ENCODE measurements around the gene B4GALT3. TPM values are rescaled to one million over a fixed set of nuclear protein-coding genes. Genes with fewer than 3 reads are reported as not detected.
"Not testable (repeated sequence)": the region's sequence is repeated elsewhere in the genome, so short reads cannot be mapped to it uniquely, and the experiment has no call there.

B4GALT3 gene
- total RNA-seq, 6 donors from 2014 or later, result 12.3 to 37.1 (median 27.2) TPM

GRCh38 chr1:161225178-161225533 is 47.8 kb upstream of the B4GALT3 start:
- TF ChIP-seq POLR2AphosphoS5 (IDR thresholded peaks at IDR 0.05) (no peak), EP300 (IDR thresholded peaks at IDR 0.05) (peak in 1 of 4 donors; percentile 13), CTCF (IDR thresholded peaks at IDR 0.05) (no peak), POLR2A (IDR thresholded peaks at IDR 0.05) (no peak)
- WGBS, 2 donors, result 74 to 77% methylated on average over 7 of the region's 7 CpGs
- Histone ChIP-seq H3K9me3 (no peaks in the 10 kb centered on the region), H3K27ac (peak overlapping the region in 3 of 4 donors; percentile 36 to 76 (median 54)), H3K36me3 (peaks cover 4 to 22% (median 22%) of the 10 kb centered on the region in 4 donors), H3K27me3 (no peaks in the 10 kb centered on the region), H3K4me1 (peaks cover 13 to 29% (median 26%) of the 10 kb centered on the region in 4 donors), H3K4me3 (no peak overlapping the region)
- ATAC-seq (ENCODE audit: low FRiP score in 2 of 2), result peak in 1 of 2 donors; percentile 1
- no peak for DNase-seq

GRCh38 chr1:161224695-161225087 is 47.4 kb upstream of the B4GALT3 start:
- DNase-seq; H3K9me3 ChIP-seq; H3K4me3 ChIP-seq; ATAC-seq (ENCODE audit: low FRiP score in 2 of 2); H3K27ac ChIP-seq; H3K27me3 ChIP-seq: not testable (repeated sequence)
- Histone ChIP-seq H3K4me1 (peaks cover 13 to 29% (median 26%) of the 10 kb centered on the region in 4 donors), H3K36me3 (peaks cover 4 to 18% (median 17%) of the 10 kb centered on the region in 4 donors)
- WGBS, 2 donors, result 89% methylated on average over 10 to 13 of the region's 13 CpGs

- ATAC-seq (ENCODE audit: low FRiP score in 2 of 2) (no peak), DNase-seq (no peak)
- Histone ChIP-seq H3K27ac (no peak overlapping the region), H3K9me3 (no peaks in the 10 kb centered on the region), H3K36me3 (peaks cover 4 to 11% (median 10%) of the 10 kb centered on the region in 4 donors), H3K4me3 (no peak overlapping the region), H3K4me1 (peaks cover 13 to 29% (median 26%) of the 10 kb centered on the region in 4 donors), H3K27me3 (no peaks in the 10 kb centered on the region)
- TF ChIP-seq EP300 (IDR thresholded peaks at IDR 0.05), result no peak
- TF ChIP-seq POLR2AphosphoS5 (IDR thresholded peaks at IDR 0.05), result no peak
- TF ChIP-seq CTCF (IDR thresholded peaks at IDR 0.05), result no peak
- no peak for TF ChIP-seq POLR2A (IDR thresholded peaks at IDR 0.05)
- WGBS, 2 donors, result 86 to 89% methylated on average over 7 of the region's 7 CpGs
Measured at GRCh38 chr1:161223805-161224694, 46.7 kb upstream of the B4GALT3 start.

- TF ChIP-seq POLR2AphosphoS5 (IDR thresholded peaks at IDR 0.05) (no peak), POLR2A (IDR thresholded peaks at IDR 0.05) (no peak), EP300 (IDR thresholded peaks at IDR 0.05) (no peak), CTCF (IDR thresholded peaks at IDR 0.05) (no peak)
- H3K36me3 ChIP-seq, result peaks cover 0 to 4% (median 0%) of the 10 kb centered on the region in 4 donors
- H3K9me3 ChIP-seq, result no peaks in the 10 kb centered on the region
- H3K27me3 ChIP-seq, result no peaks in the 10 kb centered on the region
- H3K4me1 ChIP-seq, result peaks cover 18 to 27% (median 21%) of the 10 kb centered on the region in 4 donors
- H3K27ac ChIP-seq, result no peak overlapping the region
- ATAC-seq (ENCODE audit: low FRiP score in 2 of 2) (no peak), DNase-seq (no peak)
- no peak overlapping the region for H3K4me3 ChIP-seq
- WGBS, 2 donors, result 76 to 81% methylated on average over 6 of the region's 6 CpGs
Measured at GRCh38 chr1:161222175-161223019, 45.1 kb upstream of the B4GALT3 start.

GRCh38 chr1:161220002-161220401 is 42.7 kb upstream of the B4GALT3 start:
- peaks cover 5 to 8% (median 6%) of the 10 kb centered on the region in 4 donors for H3K4me1 ChIP-seq
- no peak overlapping the region for H3K27ac ChIP-seq
- no peak overlapping the region for H3K4me3 ChIP-seq
- WGBS, 2 donors, result 76 to 86% methylated on average over 5 of the region's 5 CpGs
- ATAC-seq (ENCODE audit: low FRiP score in 2 of 2), result no peak
- no peak for DNase-seq
- peaks cover 0 to 4% (median 2%) of the 10 kb centered on the region in 4 donors for H3K36me3 ChIP-seq
- H3K27me3 ChIP-seq, result no peaks in the 10 kb centered on the region
- no peak for TF ChIP-seq EP300 (IDR thresholded peaks at IDR 0.05)
- TF ChIP-seq CTCF (IDR thresholded peaks at IDR 0.05), result no peak
- no peak for TF ChIP-seq POLR2A (IDR thresholded peaks at IDR 0.05)
- TF ChIP-seq POLR2AphosphoS5 (IDR thresholded peaks at IDR 0.05), result no peak
- no peaks in the 10 kb centered on the region for H3K9me3 ChIP-seq

Data from upper lobe of left lung (tissue), 6 donors.